ENCODE measurements around the gene LRRC9.

GRCh38 chr14:59986556-59987059 lies 66.7 kb downstream of the LRRC9 start:
- TF ChIP-seq CTCF (IDR thresholded peaks at IDR 0.05 in 8 of 11, conservative IDR thresholded peaks at IDR 0.05 in 3 of 11) (no peak), POLR2A (IDR thresholded peaks at IDR 0.05) (no peak), POLR2AphosphoS5 (IDR thresholded peaks at IDR 0.05) (no peak)
